Body of pancreas (tissue), 4 donors: ENCODE data around the gene SOX4. TPM values are rescaled to one million over a fixed set of nuclear protein-coding genes. Genes with fewer than 3 reads are reported as not detected.

Experiments used
- ATAC-seq: fragments of 150-250 bp; one replicate; pipeline ENCODE4 v1.9.1; 2016
- DNase-seq, 4 donors: peaks; one replicate each; pipeline ENCODE4 v3.0.0-alpha.2; 2019
- H3K27ac ChIP-seq, 4 donors: fragments of 200-600 bp; sonication (generic); 1 replicate in 3 of 4; 2 replicates in 1 of 4; pipeline versions ENCODE4 v1.5.1 to v1.6.1; 2016 to 2019; ENCODE audit warnings: mild to moderate bottlenecking in 1 of 4, mixed read lengths in 1 of 4, moderate library complexity in 1 of 4
- H3K27me3 ChIP-seq, 2 donors: fragments of 200-600 bp; sonication (generic); one replicate each; pipeline ENCODE4 v1.6.0; 2016; ENCODE audit warnings: mild to moderate bottlenecking in 1 of 2
- H3K36me3 ChIP-seq, 2 donors: fragments of 200-600 bp; sonication (generic); replicated peaks in 1 of 2; 2 replicates each; pipeline ENCODE4 v1.5.1; 2016; ENCODE audit warnings: low read depth in 2 of 2; ENCODE audit not compliant: insufficient read depth in 1 of 2
- H3K4me1 ChIP-seq: fragments of 200-600 bp; sonication (generic); one replicate; pipeline ENCODE4 v1.6.0; 2016
- H3K4me3 ChIP-seq, 2 donors: fragments of 200-600 bp; sonication (generic); 1 replicate in 1 of 2; 2 replicates in 1 of 2; pipeline ENCODE4 v1.5.1; 2016 to 2019
- H3K9me3 ChIP-seq, 3 donors: fragments of 200-600 bp; sonication (generic); 1 replicate in 2 of 3; 2 replicates in 1 of 3; pipeline ENCODE4 v1.5.1; 2016
- CTCF ChIP-seq, 7 experiments: fragments of 450-650 bp in 4 of 7; fragments of 200-600 bp in 3 of 7; sonication (generic) in 3 of 7; IDR thresholded peaks; one replicate each; pipeline ENCODE4 v1.5.1; 2016 to 2019; ENCODE audit warnings: antibody characterized with exemption in 7 of 7
- POLR2A ChIP-seq, 3 donors: fragments of 450-650 bp; IDR thresholded peaks; one replicate each; pipeline ENCODE4 v1.6.1; 2016; ENCODE audit warnings: antibody characterized with exemption in 3 of 3, mild to moderate bottlenecking in 2 of 3
- WGBS, 2 donors: methylation state at CpG; one replicate each; pipeline ENCODE4 v1.1.5; 2017; 5-methylcytosine and 5-hydroxymethylcytosine counted together
- intact Hi-C: fragments of 100-400 bp; cut with DNase I; formaldehyde crosslinking; loops from one replicate; pipeline ENCODE4 v1.15.1; 2023
- total RNA-seq, 2 donors: library from RNA; depleted of rRNA; stranded (reverse); fragments of >200 nt; gene quantifications; one replicate each; pipeline ENCODE4 v1.1.0, GENCODE V29; 2016

The SOX4 gene
- total RNA-seq, 2 donors from 2014 or later: 17.8 to 20.0 TPM

GRCh38 chr6:21610341-21610740, 16.8 kb downstream of the SOX4 start:
- H3K9me3 ChIP-seq: no peaks in the 10 kb centered on the region
- no peak overlapping the region for H3K4me3 ChIP-seq
- H3K36me3 ChIP-seq: no peaks in the 10 kb centered on the region
- DNase-seq: no peak
- no peak for ATAC-seq
- TF ChIP-seq CTCF (IDR thresholded peaks at IDR 0.05) (no peak), POLR2A (IDR thresholded peaks at IDR 0.05) (no peak)
- H3K4me1 ChIP-seq: no peaks in the 10 kb centered on the region
- no peak overlapping the region for H3K27ac ChIP-seq
- intact Hi-C loops: no loop called here
- H3K27me3 ChIP-seq: no peaks in the 10 kb centered on the region
- 86% methylated on average over 1 of the region's 5 CpGs; no CpG with 5 or more reads in 1 of the 2 donors for WGBS, 2 donors

GRCh38 chr6:21611485-21611884, 17.9 kb downstream of the SOX4 start:
- TF ChIP-seq CTCF (IDR thresholded peaks at IDR 0.05) (no peak), POLR2A (IDR thresholded peaks at IDR 0.05) (no peak)
- intact Hi-C loops: no loop called here
- H3K36me3 ChIP-seq: no peaks in the 10 kb centered on the region
- no peak for ATAC-seq
- H3K4me1 ChIP-seq: no peaks in the 10 kb centered on the region
- H3K27ac ChIP-seq: no peak overlapping the region
- no peaks in the 10 kb centered on the region for H3K27me3 ChIP-seq
- 81 to 94% methylated on average over 3 of the region's 3 CpGs for WGBS, 2 donors
- no peak overlapping the region for H3K4me3 ChIP-seq
- no peak for DNase-seq
- no peaks in the 10 kb centered on the region for H3K9me3 ChIP-seq

GRCh38 chr6:21612067-21612745, 18.7 kb downstream of the SOX4 start:
- intact Hi-C loops: no loop called here
- TF ChIP-seq POLR2A (IDR thresholded peaks at IDR 0.05) (no peak), CTCF (IDR thresholded peaks at IDR 0.05) (no peak)
- Histone ChIP-seq H3K9me3 (no peaks in the 10 kb centered on the region), H3K27ac (no peak overlapping the region), H3K4me1 (no peaks in the 10 kb centered on the region), H3K27me3 (no peaks in the 10 kb centered on the region), H3K4me3 (no peak overlapping the region), H3K36me3 (no peaks in the 10 kb centered on the region)
- ATAC-seq (no peak), DNase-seq (no peak)
- WGBS, 2 donors: 80 to 87% methylated on average over 6 of the region's 6 CpGs

GRCh38 chr6:21613809-21614208, 20.3 kb downstream of the SOX4 start:
- H3K4me3 ChIP-seq: no peak overlapping the region
- H3K27ac ChIP-seq: no peak overlapping the region
- TF ChIP-seq CTCF (IDR thresholded peaks at IDR 0.05) (no peak), POLR2A (IDR thresholded peaks at IDR 0.05) (no peak)
- intact Hi-C loops: no loop called here
- 43 to 59% methylated on average over 2 of the region's 2 CpGs for WGBS, 2 donors
- H3K27me3 ChIP-seq: no peaks in the 10 kb centered on the region
- no peak for ATAC-seq
- H3K36me3 ChIP-seq: no peaks in the 10 kb centered on the region
- no peaks in the 10 kb centered on the region for H3K9me3 ChIP-seq
- no peaks in the 10 kb centered on the region for H3K4me1 ChIP-seq
- DNase-seq: no peak

GRCh38 chr6:21614226-21614625, 20.7 kb downstream of the SOX4 start:
- Histone ChIP-seq H3K27me3 (no peaks in the 10 kb centered on the region), H3K9me3 (no peaks in the 10 kb centered on the region), H3K36me3 (no peaks in the 10 kb centered on the region), H3K4me3 (no peak overlapping the region), H3K4me1 (no peaks in the 10 kb centered on the region), H3K27ac (no peak overlapping the region)
- TF ChIP-seq CTCF (IDR thresholded peaks at IDR 0.05) (no peak), POLR2A (IDR thresholded peaks at IDR 0.05) (no peak)
- ATAC-seq (no peak), DNase-seq (no peak)
- 87% methylated on average over 4 of the region's 4 CpGs for WGBS, 2 donors
- intact Hi-C loops: no loop called here
